CD4-positive, CD25-positive, alpha-beta regulatory T cell (primary cell): ENCODE measurements around the gene TCF7L2. TPM values are rescaled to one million over a fixed set of nuclear protein-coding genes. Genes with fewer than 3 reads are reported as not detected.
A peak's percentile ranks its signal among the peaks of the same experiment; 100 is the strongest.

Experiments
- ATAC-seq, 2 donors: fragments of 150-1000 bp; cut with Tn5 transposase; one replicate each; pipeline ENCODE4 v1.10.0; 2021; ENCODE audit warnings: low read depth in 2 of 2, moderate number of reproducible peaks in 2 of 2, moderate library complexity in 1 of 2
- DNase-seq, 3 donors: peaks; one replicate each; pipeline versions ENCODE4 v3.0.0 to v3.0.0-alpha.2; 2012 to 2022; ENCODE audit warnings: mixed read lengths in 1 of 3
- H3K27ac ChIP-seq: one replicate; pipeline ENCODE4 v1.7.0; 2013; ENCODE audit warnings: mild to moderate bottlenecking, low read length; ENCODE audit not compliant: insufficient read depth, poor library complexity, severe bottlenecking
- H3K27me3 ChIP-seq: one replicate; pipeline ENCODE4 v1.7.0; 2013; ENCODE audit warnings: low read length; ENCODE audit not compliant: control insufficient read depth, insufficient read depth
- H3K36me3 ChIP-seq: one replicate; pipeline ENCODE4 v1.7.0; 2013; ENCODE audit warnings: mild to moderate bottlenecking, low read length, moderate library complexity; ENCODE audit not compliant: control insufficient read depth, insufficient read depth
- H3K4me1 ChIP-seq: 2 replicates; pipeline ENCODE4 v1.7.0; 2013; ENCODE audit warnings: mild to moderate bottlenecking, low read length; ENCODE audit not compliant: insufficient read depth, control insufficient read depth, poor library complexity, severe bottlenecking
- H3K4me3 ChIP-seq: one replicate; pipeline ENCODE4 v1.7.0; 2013; ENCODE audit warnings: low read depth, mild to moderate bottlenecking, low read length, moderate library complexity
- H3K9me3 ChIP-seq, 2 experiments: 1 replicate in 1 of 2; 2 replicates in 1 of 2; pipeline ENCODE4 v1.7.0; 2013; ENCODE audit warnings: low read length in 2 of 2, mild to moderate bottlenecking in 1 of 2, moderate library complexity in 1 of 2; ENCODE audit not compliant: control insufficient read depth in 2 of 2
- H3K27ac Mint-ChIP-seq, 3 donors: one replicate each; pipeline ENCODE4 v1.8.0; 2020 to 2022; ENCODE audit warnings: mild to moderate bottlenecking in 3 of 3, mixed read lengths in 3 of 3, moderate library complexity in 2 of 3
- H3K27me3 Mint-ChIP-seq: one replicate; pipeline ENCODE4 v1.8.0; 2022; ENCODE audit warnings: mild to moderate bottlenecking, mixed read lengths
- H3K36me3 Mint-ChIP-seq: one replicate; pipeline ENCODE4 v1.8.0; 2020; ENCODE audit warnings: mixed read lengths
- H3K4me1 Mint-ChIP-seq, 4 donors: one replicate each; pipeline ENCODE4 v1.8.0; 2020 to 2022; ENCODE audit warnings: mixed read lengths in 4 of 4, mild to moderate bottlenecking in 1 of 4
- H3K4me3 Mint-ChIP-seq, 4 donors: one replicate each; pipeline ENCODE4 v1.8.0; 2020 to 2022; ENCODE audit warnings: mild to moderate bottlenecking in 4 of 4, mixed read lengths in 4 of 4, moderate library complexity in 3 of 4
- H3K9me3 Mint-ChIP-seq, 7 donors: one replicate each; pipeline ENCODE4 v1.8.0; 2020 to 2022; ENCODE audit warnings: mixed read lengths in 7 of 7, mild to moderate bottlenecking in 3 of 7, moderate library complexity in 2 of 7
- polyA plus RNA-seq, 4 donors: library from polyadenylated mRNA; unstranded; fragments of 300-500 nt; fragmentation: Illumina TruSeq; gene quantifications; one replicate each; pipeline ENCODE4 v1.2.3, GENCODE V29; 2021
- total RNA-seq: library from RNA; stranded (reverse); gene quantifications from one replicate; pipeline ENCODE4 v1.2.3, GENCODE V29; 2022

The TCF7L2 gene
- total and polyA plus RNA-seq, 5 donors from 2014 or later: 0.38 to 1.8 (median 0.52) TPM; not detected in 1

DNA sequence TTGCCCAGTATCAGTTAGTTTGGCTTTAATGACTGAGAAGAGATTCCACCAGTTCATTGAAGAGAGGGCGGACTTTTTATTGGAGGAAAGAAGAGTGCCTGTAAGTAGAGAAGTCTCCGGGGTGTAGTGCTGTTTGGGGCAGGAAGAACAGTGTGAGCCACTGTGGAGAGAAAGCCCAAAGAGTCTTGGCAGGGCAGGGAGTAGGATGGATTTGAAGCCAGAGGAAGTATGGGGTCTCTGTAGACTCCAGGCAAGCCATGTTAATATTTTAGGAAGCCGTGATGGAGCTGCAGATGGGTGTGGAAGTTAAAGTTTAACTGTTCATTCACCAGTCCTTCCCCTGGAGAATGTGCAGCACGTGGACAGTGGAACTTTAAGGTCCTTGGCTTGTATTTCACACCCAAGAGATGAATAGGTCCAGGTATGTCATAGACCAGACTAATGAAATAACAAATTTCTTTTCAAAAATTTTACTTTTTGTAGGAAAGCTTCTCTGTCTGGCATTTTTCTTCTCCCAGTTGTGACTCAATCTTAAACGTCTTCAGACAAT, 54.1 kb downstream of the TCF7L2 start:
- ATAC-seq (no peak), DNase-seq (no peak)
- peaks cover 2% of the 10 kb centered on the region for H3K27me3 ChIP-seq
- no peaks in the 10 kb centered on the region for H3K36me3 ChIP-seq
- no peak overlapping the region for H3K27ac ChIP-seq
- Mint-ChIP-seq H3K27me3 (peaks cover 25% of the 10 kb centered on the region), H3K4me1 (peaks cover 0 to 27% (median 11%) of the 10 kb centered on the region in 4 donors), H3K27ac (no peak overlapping the region), H3K36me3 (no peaks in the 10 kb centered on the region), H3K4me3 (no peak overlapping the region), H3K9me3 (no peaks in the 10 kb centered on the region)
- no peak overlapping the region for H3K4me3 ChIP-seq
- peaks cover 24% of the 10 kb centered on the region for H3K4me1 ChIP-seq
- H3K9me3 ChIP-seq: no peaks in the 10 kb centered on the region

DNA sequence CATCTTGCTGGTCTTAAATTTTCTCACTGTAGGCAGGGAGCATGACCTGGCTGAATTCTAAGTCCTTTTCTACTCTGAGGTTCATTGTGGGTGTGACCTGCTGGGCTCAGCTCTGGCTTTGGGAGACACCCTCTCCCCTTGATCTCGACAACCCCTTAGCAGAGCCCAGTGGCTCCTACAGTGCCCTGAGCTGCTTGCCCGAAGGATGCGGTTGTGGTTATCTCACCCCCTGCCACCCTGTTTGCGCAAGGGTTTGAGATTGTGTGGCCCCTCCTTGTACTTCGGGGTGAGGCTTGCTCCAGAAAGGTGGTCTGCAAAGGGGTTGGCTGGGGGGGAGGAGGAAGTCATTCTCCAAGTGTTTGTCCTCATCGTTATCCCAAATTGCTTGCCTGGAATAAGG, 55.3 kb downstream of the TCF7L2 start:
- no peak overlapping the region for H3K4me3 Mint-ChIP-seq

DNA sequence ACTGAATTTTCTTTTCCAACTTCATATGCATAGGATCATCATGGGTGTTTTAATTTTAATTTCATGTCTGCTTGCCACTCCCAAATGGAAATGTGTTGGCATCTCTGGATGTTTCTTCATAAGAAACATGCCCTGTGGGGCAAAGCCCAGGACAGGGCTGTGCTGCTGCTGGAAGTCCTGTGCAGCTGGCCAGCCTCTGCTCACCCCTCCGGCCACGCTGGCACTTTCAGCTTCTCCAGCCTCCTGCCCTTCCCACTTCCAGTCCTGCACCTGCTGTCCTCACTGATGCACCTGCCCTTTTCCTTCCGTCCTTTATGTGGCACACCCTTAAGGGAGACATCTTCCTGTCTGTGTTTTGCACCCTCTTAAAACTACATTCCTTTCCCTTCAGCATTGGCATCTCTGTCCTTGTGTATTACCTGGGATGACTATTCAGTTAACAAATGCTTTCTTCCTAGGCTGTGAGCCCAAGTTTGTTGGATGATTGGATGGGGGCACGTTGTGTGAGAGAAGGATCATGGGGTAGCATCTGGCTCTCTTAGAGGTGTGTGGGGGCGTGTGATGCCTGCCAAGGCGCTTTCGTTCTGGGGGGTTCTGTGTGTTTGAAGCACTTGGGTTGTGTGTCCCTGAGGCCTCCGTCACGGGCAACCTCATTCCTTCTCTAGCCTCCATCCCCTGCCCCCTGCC, 56.8 kb downstream of the TCF7L2 start:
- peaks cover 36% of the 10 kb centered on the region for H3K27me3 Mint-ChIP-seq
- peak overlapping the region in 2 of 4 donors; percentile 30 to 84 for H3K4me3 Mint-ChIP-seq
- ATAC-seq: peak; percentile 23

More for the DNA sequence above, 55.3 kb downstream of the TCF7L2 start:
- Histone ChIP-seq H3K9me3 (no peaks in the 10 kb centered on the region), H3K27ac (no peak overlapping the region), H3K4me1 (peaks cover 24% of the 10 kb centered on the region), H3K27me3 (peaks cover 2% of the 10 kb centered on the region), H3K4me3 (no peak overlapping the region), H3K36me3 (no peaks in the 10 kb centered on the region)
- no peak for ATAC-seq
- DNase-seq: no peak
- no peaks in the 10 kb centered on the region for H3K9me3 Mint-ChIP-seq
- H3K36me3 Mint-ChIP-seq: no peaks in the 10 kb centered on the region
- no peak overlapping the region for H3K27ac Mint-ChIP-seq
- H3K27me3 Mint-ChIP-seq: peaks cover 36% of the 10 kb centered on the region
- H3K4me1 Mint-ChIP-seq: peaks cover 0 to 27% (median 11%) of the 10 kb centered on the region in 4 donors

DNA sequence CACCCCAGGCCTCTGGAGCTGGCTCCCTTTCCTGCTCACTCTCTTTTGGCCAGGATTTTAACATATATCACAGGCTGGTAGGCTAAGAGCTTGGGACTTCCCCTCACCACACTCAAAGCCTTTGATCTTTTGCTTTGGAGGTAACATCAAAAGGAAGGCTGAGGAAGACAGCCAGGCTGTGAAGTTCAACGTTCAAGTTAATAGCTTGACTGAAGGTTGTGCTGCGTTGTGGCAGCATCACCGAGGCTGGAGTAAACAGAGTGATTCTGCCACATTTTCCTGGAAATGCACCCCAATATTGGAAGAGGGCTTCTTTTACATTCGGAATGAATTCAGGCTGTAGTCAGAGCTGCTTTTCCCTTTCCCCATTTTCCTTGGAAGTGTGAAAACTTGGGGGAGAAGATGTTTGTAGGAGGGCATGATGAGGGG, 57.3 kb downstream of the TCF7L2 start:
- H3K9me3 ChIP-seq: no peaks in the 10 kb centered on the region
- no peaks in the 10 kb centered on the region for H3K36me3 ChIP-seq
- Mint-ChIP-seq H3K27ac (peak overlapping the region; percentile 70 to 90 (median 89)), H3K9me3 (peaks cover 0 to 3% (median 0%) of the 10 kb centered on the region in 7 donors), H3K27me3 (peaks cover 36% of the 10 kb centered on the region), H3K36me3 (no peaks in the 10 kb centered on the region), H3K4me3 (peak overlapping the region; percentile 20 to 94 (median 84)), H3K4me1 (peaks cover 0 to 27% (median 12%) of the 10 kb centered on the region in 4 donors)
- H3K4me1 ChIP-seq: peaks cover 24% of the 10 kb centered on the region
- peak; percentile 3 to 81 (median 65) for DNase-seq
- ATAC-seq: peak; percentile 83 to 90
- H3K27me3 ChIP-seq: peaks cover 2% of the 10 kb centered on the region
- peak overlapping the region; percentile 47 for H3K4me3 ChIP-seq
- no peak overlapping the region for H3K27ac ChIP-seq

More for the DNA sequence above, 56.8 kb downstream of the TCF7L2 start:
- peaks cover 2% of the 10 kb centered on the region for H3K27me3 ChIP-seq
- no peaks in the 10 kb centered on the region for H3K9me3 ChIP-seq
- Mint-ChIP-seq H3K27ac (no peak overlapping the region), H3K4me1 (peaks cover 0 to 27% (median 11%) of the 10 kb centered on the region in 4 donors), H3K9me3 (peaks cover 0 to 3% (median 0%) of the 10 kb centered on the region in 7 donors), H3K36me3 (no peaks in the 10 kb centered on the region)
- H3K36me3 ChIP-seq: no peaks in the 10 kb centered on the region
- H3K4me3 ChIP-seq: no peak overlapping the region
- DNase-seq: no peak
- H3K4me1 ChIP-seq: peaks cover 24% of the 10 kb centered on the region
- H3K27ac ChIP-seq: no peak overlapping the region

DNA sequence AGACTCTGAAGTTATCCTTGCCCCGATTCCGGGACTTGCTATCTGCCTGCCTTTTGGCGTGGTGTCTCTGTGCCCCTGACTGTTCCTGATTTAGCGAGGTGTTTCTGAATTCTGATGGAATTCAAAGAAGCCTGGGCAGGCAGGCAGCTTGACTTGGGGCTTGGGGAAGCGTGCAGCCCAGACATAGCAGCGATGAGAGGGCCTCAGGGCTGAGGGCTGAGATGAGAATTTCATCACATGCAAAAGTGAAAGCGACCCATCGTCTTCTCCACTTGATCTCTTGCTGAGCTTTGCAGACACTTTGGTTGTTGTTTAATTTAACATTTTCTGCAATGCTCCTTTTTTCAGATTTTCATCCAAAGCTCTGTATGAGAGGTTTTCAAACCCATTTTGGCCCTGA, 57.8 kb downstream of the TCF7L2 start:
- DNase-seq: peak in 1 of 3 donors; percentile 27
- peaks cover 24% of the 10 kb centered on the region for H3K4me1 ChIP-seq
- Mint-ChIP-seq H3K4me3 (peak overlapping the region; percentile 20 to 94 (median 84)), H3K36me3 (no peaks in the 10 kb centered on the region), H3K9me3 (peaks cover 0 to 3% (median 0%) of the 10 kb centered on the region in 7 donors), H3K27ac (peak overlapping the region; percentile 81 to 90 (median 89)), H3K4me1 (peaks cover 0 to 27% (median 12%) of the 10 kb centered on the region in 4 donors), H3K27me3 (peaks cover 36% of the 10 kb centered on the region)
- H3K27me3 ChIP-seq: peaks cover 2% of the 10 kb centered on the region
- H3K9me3 ChIP-seq: no peaks in the 10 kb centered on the region
- H3K4me3 ChIP-seq: peak overlapping the region; percentile 47
- no peaks in the 10 kb centered on the region for H3K36me3 ChIP-seq
- no peak overlapping the region for H3K27ac ChIP-seq
- ATAC-seq: no peak

DNA sequence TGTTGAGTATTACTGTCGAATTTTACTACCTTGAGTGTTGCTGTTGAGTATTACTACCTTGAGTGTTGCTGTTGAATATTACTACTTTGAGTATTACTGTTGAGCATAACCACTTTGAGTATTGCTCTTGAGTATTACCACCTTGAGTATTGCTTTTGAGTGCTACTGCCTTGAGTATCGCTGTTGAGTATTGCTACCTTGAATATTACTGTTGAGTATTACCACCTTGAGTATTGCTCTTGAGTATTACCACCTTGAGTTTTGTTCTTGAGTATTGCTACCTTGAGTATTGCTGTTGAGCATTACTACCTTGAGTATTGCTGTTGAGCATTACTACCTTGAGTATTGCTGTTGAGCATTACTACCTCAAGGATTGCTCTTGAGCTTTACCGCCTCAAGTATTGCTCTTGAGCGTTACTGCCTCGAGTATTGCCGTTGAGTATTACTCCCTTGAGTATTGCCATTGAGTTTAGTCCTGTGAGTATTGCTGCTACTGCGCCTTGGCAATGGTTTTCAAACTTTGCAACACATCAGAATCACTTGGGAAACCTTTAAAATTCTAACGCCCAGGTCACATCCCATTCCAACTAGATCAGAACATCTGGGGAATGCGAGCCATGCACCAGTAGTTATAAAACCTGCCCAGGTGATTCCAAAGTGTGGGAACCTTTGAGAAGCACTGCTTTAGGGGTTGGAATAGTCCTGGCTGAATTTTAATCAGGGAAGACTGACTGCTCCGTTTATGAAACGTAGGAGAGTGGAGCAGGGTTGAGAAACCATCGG, 61.7 kb downstream of the TCF7L2 start:
- H3K4me3 Mint-ChIP-seq: no peak overlapping the region
- H3K36me3 Mint-ChIP-seq: no peaks in the 10 kb centered on the region

DNA sequence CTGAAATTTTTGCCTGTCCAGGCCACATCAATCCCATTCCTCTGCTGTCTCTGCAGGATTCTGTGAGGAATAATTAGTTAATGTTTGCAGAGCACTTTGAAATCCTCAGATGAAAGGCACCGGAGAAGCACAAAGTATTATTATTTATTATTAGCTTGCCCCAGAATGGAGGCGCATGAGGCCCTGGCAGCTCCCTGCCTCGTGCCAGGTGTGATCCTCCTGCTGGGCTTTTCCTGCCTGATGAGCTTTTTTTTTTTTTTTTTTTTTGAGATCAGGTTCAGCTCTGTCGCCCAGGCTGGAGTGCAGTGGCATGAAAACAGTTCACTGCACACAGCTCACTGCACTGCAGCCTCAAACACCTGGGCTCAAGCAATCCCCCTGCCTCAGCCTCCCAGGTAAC, 65.2 kb downstream of the TCF7L2 start:
- Histone ChIP-seq H3K4me1 (no peaks in the 10 kb centered on the region), H3K4me3 (no peak overlapping the region), H3K27me3 (no peaks in the 10 kb centered on the region), H3K36me3 (no peaks in the 10 kb centered on the region), H3K27ac (no peak overlapping the region), H3K9me3 (no peaks in the 10 kb centered on the region)
- peaks cover 0 to 5% (median 0%) of the 10 kb centered on the region in 7 donors for H3K9me3 Mint-ChIP-seq
- H3K36me3 Mint-ChIP-seq: no peaks in the 10 kb centered on the region
- DNase-seq: no peak
- no peak for ATAC-seq
- H3K4me3 Mint-ChIP-seq: no peak overlapping the region
- peaks cover 0 to 1% (median 0%) of the 10 kb centered on the region in 4 donors for H3K4me1 Mint-ChIP-seq
- H3K27ac Mint-ChIP-seq: no peak overlapping the region
- peaks cover 13% of the 10 kb centered on the region for H3K27me3 Mint-ChIP-seq

More for the DNA sequence above, 61.7 kb downstream of the TCF7L2 start:
- Histone ChIP-seq H3K36me3 (no peaks in the 10 kb centered on the region), H3K27me3 (peaks cover 1% of the 10 kb centered on the region), H3K4me3 (no peak overlapping the region), H3K4me1 (peaks cover 16% of the 10 kb centered on the region), H3K9me3 (no peaks in the 10 kb centered on the region), H3K27ac (no peak overlapping the region)
- peaks cover 34% of the 10 kb centered on the region for H3K27me3 Mint-ChIP-seq
- peaks cover 0 to 20% (median 11%) of the 10 kb centered on the region in 4 donors for H3K4me1 Mint-ChIP-seq
- H3K9me3 Mint-ChIP-seq: peaks cover 0 to 5% (median 0%) of the 10 kb centered on the region in 7 donors
- no peak for DNase-seq
- ATAC-seq: no peak
- H3K27ac Mint-ChIP-seq: no peak overlapping the region
